Activated T-cell treated with anti-CD3 and anti-CD28 coated beads for 4 hours (primary cell): ENCODE results near the gene SLBP.

Experiments
- DNase-seq: peaks from one replicate; pipeline ENCODE4 v3.0.0-alpha.2; 2020

Gene SLBP

DNA sequence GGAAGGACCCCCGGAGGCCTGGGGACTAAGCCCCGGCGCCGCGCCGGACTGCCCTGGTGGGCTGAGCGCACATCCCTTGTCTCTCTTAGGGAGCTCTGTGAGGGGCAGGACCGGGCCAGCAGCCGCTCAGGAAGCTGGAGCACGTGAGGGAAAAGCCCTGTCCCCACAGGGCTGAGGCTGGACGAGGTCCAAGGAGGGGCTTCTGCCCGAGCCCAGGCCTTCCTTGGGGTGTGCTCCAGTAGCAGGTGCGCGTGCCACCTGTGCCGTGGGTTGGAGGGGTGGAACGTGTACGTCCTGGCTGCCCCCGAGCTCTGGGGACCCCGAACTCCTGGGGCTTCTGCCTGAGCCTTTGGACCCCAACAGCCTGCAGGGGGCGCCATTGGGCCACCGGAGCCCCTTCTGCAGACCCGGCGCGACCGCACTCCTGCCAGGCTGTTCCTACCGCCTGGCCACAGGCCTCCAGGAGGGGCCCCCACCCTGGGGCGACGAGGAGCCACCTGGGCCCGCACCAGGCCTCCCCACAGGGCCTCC lies 36.4 kb upstream of the SLBP start:
- DNase-seq = peak; percentile 66

GRCh38 chr4:1747603-1747967 lies 35.5 kb upstream of the SLBP start:
- DNase-seq = no peak

- no peak for DNase-seq
Measured at GRCh38 chr4:1746919-1747602, 34.9 kb upstream of the SLBP start.

DNA sequence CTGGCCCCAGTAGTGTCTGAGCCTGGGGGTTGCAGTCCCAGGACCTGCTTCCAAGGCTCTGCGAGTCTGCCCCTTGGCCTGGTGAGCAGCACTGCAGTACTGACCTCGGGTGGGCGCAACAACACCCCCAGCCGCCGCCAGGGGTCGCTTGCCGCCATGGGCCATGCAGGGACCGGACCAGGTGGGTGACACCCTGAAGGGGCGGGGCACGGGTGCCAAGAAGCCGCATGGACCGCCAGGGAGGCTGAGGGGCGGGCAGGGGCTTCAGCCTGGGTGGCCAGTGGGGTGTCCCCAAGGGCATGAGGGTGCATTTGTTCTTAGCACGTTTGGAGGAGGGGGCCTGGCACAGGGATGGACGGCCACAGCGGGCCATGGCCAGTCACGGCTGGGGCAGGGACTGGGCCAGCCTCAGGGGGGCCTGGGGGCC lies 34.2 kb upstream of the SLBP start:
- peak; percentile 66 for DNase-seq

DNA sequence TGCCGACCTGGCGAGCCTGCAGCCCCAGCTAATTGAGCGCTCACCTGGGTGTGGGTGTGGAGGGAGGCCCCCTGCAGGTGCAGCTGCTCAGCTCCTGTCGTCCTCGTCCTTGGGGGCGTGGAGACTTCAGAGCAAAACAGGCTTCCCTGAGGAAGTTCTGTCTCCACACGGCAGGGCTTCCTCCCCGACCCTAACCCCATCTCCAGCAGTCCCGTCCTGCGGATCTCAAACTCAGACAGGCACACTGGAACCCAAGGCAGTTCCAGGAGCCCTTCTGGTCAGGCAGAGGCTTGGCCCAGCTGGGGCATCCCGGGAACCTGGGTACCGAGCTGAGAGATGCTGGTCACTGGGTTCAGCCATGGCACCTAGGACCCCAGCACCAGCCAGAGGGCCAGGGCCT lies 33.6 kb upstream of the SLBP start:
- DNase-seq = no peak

DNA sequence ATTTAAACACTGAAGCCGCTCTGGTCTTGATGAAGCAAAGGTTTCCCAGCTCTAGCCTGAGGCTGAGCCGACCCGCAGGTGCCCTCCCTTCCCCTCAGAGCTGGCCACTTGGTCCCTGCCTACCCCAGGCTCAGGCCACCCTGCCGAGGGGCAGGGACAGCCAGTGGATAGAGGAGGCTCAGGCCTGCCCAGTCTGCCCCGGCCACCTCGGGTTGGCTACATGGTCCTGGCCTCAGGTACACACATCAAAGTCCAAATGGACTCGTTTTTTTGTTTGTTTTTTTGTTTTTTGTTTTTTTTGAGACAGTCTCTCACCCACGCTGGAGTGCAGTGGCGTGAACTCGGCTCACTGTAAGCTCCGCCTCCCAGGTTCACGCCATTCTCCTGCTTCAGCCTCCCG lies 33.0 kb upstream of the SLBP start:
- DNase-seq = no peak

DNA sequence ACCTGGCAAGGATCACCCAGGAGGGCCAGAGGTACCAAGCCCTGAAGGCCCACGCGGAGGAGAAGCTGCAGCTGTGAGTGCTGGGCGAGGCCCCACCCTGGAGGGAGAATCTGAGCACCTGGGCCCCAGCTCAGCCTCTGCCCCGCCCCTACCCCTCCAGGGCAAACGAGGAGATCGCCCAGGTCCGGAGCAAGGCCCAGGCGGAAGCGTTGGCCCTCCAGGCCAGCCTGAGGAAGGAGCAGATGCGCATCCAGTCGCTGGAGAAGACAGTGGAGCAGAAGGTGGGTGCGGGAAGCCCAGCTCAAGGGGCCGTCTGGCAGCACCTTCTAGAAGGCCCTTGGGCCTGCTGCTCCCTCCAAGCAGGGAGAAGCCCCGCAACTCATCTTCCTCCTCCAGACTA lies 32.4 kb upstream of the SLBP start:
- no peak for DNase-seq

- no peak for DNase-seq
Measured at GRCh38 chr4:1743975-1744374, 31.9 kb upstream of the SLBP start.

- no peak for DNase-seq
Measured at GRCh38 chr4:1743551-1743950, 31.4 kb upstream of the SLBP start.

- no peak for DNase-seq
Measured at GRCh38 chr4:1741208-1741607, 29.1 kb upstream of the SLBP start.

DNA sequence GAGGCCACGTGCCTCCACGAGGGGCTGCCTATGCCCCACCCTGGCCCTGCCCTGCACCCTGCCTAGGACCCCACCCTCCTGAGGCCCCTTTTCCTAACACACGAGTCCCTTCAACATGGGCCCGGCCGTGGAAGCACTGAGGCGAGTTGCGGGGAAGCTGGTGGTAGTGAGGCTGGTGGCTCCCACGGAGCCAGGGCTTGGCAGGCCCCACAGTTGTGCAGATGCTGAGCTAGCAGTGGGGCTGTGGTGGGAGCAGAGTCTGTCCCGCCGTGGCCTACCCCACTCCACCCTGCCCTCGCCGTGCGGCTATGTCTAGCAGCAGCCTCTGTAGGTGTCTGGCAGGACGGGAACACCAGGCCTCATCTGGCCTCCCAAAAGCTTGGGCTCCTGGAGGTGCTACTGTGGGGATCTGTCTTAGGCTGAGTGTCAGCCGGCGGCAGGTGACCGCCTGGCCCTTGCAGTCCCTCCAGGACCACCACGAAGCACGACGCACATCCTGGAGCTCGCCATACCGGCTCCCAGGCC lies 28.0 kb upstream of the SLBP start:
- DNase-seq = no peak

GRCh38 chr4:1739358-1739757 lies 27.2 kb upstream of the SLBP start:
- no peak for DNase-seq

DNA sequence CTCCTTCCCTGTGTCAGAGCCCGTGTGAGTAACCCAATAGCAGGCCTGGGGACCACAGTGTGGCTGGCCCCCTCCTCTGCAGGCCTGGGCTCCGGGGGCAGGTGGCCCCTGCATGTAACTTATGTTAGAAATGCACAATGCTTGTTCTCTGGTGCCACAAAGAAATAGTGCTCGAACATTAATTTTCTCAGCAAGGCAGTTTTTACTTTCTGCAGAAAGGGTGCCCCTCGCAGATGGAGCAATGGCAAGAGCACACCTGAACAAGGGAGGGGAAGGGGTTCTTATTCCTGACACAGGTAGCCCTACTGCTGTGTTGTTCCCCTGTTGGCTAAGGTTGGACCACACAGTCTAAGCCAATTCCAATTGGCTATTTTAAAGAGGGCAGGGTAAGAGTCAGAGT lies 26.3 kb upstream of the SLBP start:
- DNase-seq = no peak

- no peak for DNase-seq
Measured at GRCh38 chr4:1737666-1738065, 25.5 kb upstream of the SLBP start.

DNA sequence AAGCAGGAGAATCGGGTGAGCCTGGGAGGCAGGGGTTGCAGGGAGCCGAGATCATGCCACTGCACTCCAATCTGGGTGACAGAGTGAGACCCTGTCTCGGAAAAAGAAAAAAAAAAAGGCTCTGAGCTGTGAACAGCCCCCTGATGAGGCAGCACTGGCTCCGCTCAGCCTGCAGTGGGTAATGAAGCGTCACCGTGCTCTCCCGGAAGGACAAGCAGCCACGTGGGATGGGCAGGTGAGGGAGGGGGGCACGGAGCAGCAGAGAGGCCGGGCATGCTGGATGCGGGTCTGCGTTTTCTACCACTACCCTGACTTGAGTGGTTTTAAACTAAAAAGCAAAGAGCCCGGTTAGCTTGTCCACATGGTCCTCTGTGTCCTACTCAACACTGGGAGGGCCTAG lies 24.7 kb upstream of the SLBP start:
- DNase-seq = no peak

GRCh38 chr4:1735215-1735614 lies 23.1 kb upstream of the SLBP start:
- DNase-seq = no peak

DNA sequence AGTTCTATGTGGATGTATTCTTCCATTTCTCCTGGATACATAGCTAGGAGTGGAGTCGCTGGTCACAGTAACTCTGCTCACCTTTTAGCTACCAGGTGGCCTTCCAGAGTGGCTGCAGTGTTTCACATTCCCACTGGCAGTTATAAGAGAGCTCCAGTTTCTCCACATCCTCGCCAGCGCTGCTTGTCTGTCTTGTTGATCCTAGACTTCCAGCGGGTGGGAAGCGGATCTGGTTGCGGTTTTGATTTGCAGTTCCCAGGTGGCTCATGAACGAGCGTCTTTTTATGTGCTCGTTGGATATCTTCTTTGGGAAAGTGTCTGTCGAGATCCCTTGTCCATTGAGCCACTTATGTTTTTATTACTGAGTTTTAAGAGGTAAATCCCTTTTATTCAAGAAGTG lies 20.8 kb upstream of the SLBP start:
- DNase-seq = no peak

DNA sequence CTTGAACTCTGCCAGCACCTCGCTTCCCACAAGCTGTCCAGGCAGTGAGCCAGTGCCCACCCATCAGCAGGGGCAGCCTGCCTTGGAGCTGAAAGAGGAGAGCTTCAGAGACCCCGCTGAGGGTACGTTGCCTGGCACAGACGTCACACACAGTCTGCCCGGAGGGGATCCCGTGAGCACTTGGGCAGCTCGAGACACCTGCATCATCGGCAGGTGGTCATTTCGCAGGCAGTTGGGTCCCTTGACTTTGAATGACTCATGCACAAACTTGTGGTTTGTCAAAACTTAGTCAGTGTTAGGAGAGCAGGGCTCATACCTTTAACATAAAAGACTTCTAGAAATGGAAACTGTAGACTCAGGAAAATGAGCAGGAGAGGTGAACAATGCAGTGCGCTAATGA lies 19.1 kb upstream of the SLBP start:
- no peak for DNase-seq

- no peak for DNase-seq
Measured at GRCh38 chr4:1730532-1731135, 18.5 kb upstream of the SLBP start.

GRCh38 chr4:1728061-1728980 lies 16.2 kb upstream of the SLBP start:
- DNase-seq = no peak

- DNase-seq = no peak
Measured at GRCh38 chr4:1727117-1728031, 15.3 kb upstream of the SLBP start.

DNA sequence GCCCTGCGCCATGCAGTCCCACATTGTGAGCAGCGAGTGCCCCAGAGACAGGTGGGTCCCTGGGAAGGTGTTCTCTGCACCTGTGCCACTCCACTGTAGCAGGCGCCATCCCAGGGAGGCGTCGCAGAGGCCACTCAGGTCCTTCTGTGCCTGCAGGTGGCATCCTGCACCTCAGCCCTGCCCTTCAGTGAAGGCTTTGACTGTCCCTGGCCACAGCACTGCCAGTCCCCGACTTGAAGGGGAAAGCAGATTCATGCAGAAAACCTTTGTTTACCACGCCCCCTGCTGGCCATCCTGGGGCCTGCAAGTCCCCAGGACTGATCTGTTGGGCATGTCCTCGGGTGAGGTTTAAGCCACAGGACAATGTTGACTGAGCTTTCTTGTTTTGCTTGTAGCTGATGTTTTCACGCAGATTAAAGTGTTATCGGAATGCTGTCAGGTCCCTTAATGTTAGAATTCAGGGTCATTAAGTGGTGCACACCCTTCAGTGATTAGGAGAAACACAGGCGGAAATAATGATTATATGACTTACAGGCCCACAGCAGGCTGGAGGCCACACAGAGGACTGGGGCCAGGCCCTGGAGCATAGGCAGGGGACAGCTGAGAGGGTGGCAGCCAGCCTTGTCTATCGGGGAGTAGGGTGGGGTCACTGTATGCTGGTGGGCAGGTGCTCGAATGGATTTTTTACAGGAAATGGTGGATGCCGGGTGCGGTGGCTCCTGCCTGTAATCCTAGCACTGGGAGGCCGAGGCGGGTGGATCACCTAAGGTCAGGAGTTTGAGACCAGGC lies 14.2 kb upstream of the SLBP start:
- peak; percentile 92 for DNase-seq
